CD4-positive, alpha-beta T cell treated with Interleukin-4 for 4 hours (primary cell): Measurements from ENCODE around the gene ZNF544.

Source experiments
- DNase-seq: peaks from one replicate; pipeline ENCODE4 v3.0.0-alpha.2; 2020

ZNF544 gene

DNA sequence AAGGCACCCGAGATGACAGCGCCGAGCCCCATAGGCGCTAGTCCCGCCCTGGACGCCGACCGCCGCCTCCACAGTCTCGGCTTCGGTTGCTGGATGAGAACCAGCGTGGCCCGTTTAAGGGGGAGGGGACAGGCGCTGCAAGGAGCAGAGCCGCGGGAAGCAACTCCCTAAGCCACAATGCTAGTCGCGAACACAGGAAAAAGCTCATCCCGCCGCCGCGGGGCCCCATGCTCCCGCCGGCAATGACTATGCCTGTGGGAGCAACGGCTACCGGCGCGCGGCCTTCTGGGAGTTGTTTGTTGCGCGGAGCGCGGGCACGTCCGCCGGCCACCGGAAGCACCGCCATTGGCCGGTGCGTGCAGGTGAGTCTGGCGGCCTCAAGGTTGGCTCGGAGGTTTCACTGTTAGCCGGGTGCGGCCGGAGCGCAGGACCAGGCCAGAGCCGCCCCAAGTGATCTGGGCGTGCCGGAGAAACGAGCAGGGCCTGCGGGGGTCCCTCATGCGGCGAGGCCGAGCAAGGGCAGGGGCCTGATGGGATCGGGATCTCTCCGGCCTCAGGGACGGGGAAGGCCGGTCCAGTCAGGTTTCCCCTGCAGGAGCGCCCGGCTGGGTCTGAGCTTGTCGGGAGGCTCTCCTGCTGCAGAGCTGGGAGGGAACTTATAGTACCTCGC is at the start of gene ZNF544:
TSS of gene ZNF544 (plus strand) at position 330 of the 670 bp plus-strand sequence. CDS start 15,110 bp downstream, outside the sequence.
- DNase-seq = peak; percentile 55

DNA sequence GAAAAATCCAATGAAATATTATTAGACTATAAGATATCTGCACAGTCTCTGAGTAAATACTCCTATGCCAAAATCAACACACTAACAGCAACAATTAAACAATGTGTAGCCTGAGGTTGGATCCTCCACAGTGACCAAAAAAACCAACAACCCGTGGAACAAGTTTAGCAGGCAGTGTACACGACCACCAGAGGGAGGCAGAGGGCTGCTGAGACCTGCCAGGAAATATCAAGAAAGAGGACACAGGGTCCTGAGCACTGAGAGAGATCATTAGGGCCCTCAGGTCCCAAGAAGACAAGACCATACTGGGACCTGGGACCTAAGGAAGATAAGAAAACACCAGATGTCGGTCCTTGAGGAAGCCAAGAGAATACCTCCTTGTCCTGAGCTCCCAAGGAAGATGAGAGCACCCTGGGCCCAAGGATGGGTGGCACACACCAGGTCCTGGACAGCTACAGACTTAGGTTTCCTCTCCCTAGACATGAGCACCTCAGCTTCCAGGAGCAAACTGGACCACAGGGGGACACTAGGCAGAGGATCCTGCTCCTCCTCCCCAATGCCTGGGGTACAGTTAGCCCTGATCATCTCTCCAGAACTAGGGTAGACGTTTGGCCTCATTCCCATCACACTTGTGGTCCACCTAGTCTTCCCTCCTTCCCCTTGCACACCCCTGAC is 46.7 kb upstream of the ZNF544 start:
- peak; percentile 53 for DNase-seq

DNA sequence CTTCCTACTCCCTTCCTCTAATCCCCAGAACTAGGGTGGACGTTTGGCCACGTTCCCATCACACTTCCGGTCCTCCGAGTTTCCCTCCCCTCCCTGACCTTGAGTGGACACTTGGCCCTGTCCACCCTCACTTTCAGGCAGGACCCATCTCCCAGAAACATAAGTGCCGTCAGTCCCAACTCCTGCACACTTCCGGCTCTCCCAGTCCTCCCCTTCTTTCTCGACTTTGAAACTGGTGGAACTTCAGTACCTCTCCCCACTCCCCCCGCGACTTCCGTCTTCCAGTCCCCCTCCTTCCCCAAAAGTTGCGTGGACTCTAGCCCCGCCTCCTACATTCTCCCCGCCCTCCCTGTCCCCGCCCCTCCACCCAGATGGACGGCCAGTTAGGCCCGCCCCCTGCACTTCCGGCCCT is 46.1 kb upstream of the ZNF544 start:
- peak; percentile 88 for DNase-seq

DNA sequence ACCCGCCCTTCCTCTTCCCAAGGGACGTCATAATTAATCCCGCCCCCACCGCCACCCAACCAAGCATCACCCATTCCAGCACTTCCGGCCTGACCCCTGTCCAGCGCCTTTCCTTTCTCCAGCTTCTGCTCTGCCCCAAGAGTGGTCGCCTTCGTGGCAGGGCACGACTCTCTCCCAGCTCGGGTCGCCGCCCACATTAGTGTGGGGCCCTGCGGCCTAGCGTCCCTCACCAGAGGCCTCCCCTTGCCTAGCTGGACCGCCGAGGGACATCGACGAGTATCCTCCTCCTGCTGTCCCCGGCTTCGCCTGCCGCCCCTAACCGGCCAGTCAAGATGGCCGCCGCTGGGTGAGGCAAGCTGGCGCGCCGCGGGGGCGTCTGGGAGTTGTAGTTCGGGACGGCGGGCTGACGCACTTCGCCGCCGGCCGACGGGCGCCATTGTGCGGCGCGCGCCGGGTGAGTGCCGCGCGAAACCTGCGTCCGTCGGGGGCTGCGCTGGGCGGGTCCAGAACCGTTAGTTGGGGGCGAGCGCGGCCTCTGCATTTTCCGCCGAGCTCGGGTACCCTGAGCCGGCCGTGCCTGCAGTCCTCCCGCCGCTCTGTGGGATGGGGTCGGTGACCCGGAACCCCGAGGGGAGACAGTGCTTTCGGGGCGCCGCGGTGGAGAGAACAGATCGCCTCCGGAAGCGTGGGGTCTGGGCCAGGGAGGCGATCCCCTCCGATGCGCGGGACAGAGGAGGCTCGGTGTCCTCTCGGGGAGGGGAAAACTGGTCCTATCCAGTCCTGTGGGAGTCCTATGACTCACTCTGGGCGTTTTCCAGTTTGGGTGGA is 45.5 kb upstream of the ZNF544 start, which contains the start of gene ZNF274:
TSS of gene ZNF274 (plus strand) at position 73 of the 828 bp plus-strand sequence. CDS start 905 bp downstream, outside the sequence.
- DNase-seq = peak; percentile 92

DNA sequence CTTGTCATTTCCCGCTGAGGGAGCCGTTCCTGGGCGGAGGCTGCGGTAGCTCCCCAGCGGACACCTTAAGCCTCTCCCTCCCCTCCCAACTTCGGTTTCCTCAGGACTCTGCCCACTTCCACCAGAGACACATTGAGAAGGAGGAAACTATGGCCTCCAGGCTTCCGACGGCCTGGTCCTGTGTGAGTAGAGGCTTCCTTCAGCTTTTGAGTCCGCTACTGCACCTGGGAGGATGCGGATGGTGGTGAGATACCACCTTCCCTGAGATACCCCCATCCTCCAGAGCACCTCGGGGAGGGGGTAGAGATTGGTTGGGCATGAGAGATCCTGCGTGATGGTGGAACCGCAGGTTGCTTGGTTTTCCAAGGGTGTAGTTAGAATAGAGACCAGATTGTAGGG is 44.9 kb upstream of the ZNF544 start:
- no peak for DNase-seq

DNA sequence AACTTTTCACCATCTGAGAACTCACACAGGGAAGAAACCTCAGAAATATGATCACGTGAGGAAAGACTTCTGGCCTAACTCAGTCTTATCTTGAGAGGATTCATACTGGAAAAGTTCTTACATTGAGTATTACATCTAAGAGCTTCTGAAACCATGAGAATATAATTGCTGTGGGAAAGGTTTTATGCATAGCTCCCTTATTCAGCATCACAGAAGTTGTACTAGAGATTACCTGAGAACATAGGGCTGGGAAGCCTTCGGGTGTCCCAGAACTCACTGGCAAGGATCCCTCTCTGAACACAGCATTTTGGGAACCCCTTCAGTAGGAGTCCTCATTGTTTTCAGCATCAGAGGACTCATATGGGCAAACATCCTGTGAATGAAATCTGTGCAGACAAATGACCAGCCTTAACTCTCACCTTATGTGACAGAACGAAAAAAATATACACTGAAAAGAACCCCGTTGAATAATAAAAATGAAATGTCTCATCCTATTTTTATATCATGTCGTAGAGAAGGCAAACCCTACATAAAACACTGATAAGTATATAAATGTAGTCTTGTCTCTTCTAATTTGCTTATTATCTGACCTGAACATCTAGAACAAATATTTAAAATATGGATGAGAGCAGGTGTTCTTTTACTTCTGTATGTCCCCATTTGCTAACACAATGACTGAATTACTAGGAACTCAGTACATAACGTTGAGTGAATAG is 31.7 kb upstream of the ZNF544 start:
- DNase-seq = no peak

DNA sequence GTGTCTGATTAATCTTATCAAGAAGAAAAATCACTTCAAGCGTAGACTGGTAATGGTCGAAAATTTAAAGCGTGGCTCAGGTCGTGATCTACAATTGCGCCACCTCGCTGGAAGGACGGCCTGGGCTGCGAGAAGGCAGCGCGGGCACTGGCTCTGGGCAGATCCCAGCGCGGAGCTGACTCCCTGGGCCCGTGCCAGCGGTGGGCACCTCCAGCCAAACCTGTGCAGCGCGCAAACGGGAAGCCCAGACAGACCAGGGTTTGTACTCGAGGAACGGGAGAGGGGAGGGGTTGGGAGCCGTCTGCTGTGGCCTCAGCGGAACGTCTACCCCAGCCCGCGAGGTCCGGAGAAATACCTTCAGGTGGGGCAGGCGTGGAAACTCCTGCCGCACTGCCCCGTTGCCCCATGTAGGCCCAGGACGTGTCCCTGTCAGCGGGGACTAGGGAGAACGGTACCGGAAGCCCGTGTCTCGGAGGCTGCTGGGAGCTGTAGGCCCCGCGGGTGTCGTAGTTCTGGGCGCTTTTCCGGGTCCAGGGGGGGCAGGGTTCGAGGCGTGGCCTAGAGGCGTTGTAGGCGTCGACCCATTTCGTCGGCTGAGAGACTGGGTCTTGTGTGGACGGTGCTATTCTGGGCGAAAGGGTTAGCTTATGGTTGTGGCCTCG is 24.8 kb upstream of the ZNF544 start:
- no peak for DNase-seq

DNA sequence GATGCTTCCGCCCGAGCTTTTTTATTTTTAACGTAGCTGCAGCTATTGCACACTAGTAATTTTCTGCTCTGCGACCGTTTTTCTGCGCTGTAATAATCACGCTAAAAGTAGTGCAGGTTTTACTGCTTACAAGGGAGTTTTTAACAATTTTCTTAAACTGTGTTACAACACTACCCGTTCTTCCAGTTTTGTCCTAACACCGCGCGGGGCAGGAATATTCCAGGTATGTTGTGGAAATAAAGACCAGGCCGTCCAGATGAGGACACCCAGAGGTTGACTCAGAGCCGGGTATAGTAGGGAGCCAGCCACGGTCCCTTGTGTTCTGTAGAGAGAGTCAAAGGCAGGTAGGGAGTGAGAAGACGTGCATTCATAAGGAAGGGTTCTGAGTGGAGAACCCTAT is 24.1 kb upstream of the ZNF544 start:
- DNase-seq = no peak

DNA sequence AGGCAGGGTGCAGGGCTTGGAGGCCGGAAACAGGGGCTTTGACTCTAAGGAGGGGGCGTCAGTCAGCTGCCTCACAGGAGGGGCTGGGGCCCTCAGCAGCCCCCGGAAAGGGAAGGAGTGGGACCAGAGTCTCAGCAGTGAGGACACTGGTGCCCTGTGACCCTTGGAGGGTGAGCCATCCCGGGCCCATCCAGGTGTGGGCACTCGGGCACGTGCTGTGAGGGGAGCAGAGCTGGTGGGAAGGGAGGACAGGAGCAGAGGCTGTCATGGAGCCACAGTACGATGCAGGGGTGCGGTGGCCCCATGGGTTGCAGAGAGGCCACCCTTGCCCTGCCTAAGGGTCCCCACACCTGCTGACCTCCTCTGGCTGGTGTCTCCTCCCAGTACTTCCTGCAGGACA is 19.1 kb upstream of the ZNF544 start:
- DNase-seq = no peak

DNA sequence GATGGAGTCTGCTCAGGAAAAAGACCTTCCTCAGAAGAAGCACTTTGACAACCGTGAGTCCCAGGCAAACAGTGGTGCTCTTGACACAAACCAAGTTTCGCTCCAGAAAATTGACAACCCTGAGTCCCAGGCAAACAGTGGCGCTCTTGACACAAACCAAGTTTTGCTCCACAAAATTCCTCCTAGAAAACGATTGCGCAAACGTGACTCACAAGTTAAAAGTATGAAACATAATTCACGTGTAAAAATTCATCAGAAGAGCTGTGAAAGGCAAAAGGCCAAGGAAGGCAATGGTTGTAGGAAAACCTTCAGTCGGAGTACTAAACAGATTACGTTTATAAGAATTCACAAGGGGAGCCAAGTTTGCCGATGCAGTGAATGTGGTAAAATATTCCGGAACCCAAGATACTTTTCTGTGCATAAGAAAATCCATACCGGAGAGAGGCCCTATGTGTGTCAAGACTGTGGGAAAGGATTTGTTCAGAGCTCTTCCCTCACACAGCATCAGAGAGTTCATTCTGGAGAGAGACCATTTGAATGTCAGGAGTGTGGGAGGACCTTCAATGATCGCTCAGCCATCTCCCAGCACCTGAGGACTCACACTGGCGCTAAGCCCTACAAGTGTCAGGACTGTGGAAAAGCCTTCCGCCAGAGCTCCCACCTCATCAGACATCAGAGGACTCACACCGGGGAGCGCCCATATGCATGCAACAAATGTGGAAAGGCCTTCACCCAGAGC is 16.2 kb upstream of the ZNF544 start:
- no peak for DNase-seq

DNA sequence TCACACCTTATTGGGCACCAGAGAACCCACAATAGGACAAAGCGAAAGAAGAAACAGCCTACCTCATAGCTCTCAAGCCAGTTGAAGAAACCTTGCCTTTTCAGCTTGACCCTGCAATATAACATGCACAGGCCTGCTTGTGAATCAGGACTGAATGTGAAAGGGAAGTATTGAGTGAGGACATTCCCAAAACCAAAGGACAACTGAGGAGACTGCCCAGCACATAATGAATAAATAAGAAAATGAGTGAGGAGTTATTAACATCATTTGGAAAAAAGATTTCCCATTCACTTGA is 15.7 kb upstream of the ZNF544 start:
- no peak for DNase-seq

DNA sequence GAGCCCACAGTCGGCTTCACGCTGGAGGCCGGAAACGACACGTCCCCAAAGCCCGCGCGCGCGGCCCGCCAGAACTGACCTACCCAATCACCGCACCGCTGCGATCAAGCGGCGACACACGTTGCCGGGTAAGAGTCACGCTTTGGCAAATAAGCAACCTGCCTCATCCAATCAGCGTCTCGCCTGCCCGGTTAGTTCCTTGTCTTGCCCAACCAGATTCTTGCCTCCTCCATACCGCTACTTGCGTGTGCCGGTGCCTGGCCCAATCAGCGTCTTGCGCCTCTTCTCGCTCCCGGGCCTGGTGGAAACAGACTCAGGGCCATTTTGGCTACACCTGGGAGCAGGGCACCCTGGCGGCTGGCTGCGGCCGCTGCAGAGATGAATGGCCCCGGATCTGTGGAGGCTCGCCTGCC is 11.6 kb upstream of the ZNF544 start:
- DNase-seq = no peak

DNA sequence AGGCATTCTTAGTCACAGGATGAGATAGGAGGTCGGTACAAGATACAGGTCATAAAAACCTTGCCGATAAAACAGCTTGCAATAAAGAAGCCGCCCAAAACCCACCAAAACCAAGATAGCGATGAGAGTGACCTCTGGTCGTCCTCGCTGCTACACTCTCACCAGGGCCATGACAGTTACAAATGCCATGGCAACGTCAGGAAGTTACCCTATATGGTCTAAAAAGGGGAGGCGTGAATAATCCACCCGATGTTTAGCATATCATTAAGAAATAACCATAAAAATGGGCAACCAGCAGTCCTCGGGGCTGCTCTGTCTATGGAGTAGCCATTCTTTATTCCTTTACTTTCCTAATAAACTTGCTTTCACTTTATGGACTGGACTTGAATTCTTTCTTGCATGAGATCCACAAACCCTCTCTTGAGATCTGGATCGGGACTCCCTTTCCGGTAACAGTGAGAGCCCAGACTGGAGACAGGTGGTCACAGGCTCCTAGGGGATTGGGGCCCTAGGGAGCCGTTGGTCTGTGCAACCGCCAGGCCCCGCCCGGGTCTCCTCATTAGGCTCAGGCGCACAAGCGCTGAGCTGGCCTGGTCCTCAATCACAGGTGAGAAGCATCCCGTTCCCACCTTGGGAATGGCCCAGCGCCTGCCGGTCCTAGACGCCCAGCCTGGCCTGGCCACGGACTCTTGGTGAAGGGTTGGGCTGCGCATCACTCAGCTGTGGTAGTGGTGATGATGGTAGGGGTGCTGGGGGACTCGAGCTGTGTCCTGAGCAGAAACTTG is 10.9 kb upstream of the ZNF544 start:
- DNase-seq = no peak

DNA sequence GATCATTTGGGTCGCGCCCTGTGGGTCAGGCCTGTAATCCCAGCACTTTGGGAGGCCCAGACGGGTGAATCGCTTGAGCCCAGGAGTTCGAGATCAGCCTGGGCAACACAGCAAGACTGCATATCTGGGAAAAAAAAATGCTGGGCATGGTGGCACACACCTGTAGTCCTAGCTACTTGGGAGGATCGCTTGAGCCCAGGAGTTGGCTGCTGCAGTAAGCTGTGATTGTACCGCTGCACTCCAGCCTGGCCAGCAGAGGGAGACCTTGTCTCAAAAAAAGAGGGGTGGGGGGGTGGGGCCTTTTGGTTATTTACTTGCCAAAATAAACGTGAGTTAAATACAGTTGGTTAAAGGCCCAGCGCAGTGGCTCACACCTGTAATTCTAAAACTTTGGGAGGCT is 9.8 kb upstream of the ZNF544 start:
- peak; percentile 41 for DNase-seq

DNA sequence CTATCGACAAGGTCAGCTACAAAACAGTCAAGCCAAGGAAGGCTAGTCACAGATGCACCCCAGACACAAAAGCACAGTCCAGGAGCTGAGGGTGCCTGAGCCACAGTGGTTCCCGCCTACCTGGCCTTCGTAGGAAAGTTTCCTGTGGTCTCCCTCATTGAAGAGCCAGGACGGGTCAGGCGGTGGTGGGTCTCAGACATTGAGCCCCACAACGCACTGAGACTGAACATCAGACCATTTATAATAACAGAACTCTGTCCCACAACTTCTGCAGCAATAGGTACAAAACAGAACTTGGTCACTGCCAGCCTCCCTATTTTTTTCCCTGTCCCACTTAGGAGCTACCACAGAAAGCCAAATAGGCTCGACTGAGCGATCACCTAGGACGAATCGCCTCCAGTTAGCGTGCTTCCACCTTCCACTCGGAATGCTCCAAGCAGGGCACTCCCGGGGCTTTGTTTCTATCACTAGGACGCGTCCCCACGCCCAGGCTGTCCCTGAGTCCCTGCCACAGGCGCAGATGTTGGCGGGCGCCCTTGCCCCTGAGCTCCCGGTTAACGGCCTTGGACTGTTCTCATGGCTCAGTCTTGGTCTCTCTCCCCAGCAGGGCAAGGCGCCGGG is 640 bp upstream of the ZNF544 start:
- DNase-seq = no peak

DNA sequence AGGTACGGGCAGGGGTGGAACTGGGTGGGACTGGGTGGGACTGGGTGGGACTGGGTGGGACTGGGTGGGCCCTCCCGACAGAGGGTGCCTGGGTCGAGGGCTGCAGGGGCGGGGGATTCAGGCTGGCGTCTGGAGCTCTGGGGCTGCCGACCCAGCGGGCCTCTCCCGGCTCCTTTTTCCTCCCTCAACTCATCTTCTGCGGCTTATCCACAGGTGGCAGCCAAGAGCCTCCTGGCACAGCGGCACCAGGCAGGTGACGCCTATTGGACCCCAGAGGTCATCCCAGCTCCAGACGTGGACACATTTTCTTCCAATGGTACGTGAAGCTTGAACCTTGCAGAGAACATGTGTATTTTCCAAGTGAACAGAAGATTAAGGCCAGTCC is 533 bp downstream of the ZNF544 start:
- DNase-seq = peak; percentile 6

DNA sequence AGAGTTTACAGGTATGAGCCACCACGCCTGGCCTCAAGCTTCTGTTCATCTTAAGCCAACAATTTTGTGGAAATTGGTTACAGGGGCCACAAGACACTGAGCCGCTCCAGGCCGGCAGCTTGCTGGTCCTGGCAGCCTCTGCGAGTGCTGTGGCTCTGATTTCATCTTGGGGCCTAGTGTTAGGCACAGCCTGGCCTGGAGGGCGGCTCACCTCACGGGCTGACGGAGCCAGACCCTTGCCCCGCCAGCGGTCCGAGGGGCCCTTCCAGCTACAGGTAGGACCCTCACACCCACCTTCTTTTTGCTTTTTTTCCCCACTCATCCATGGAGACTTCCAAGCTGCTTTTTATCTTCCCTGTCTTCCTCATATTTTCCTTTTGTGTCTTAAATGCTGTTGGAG is 8.6 kb downstream of the ZNF544 start:
- DNase-seq = no peak

DNA sequence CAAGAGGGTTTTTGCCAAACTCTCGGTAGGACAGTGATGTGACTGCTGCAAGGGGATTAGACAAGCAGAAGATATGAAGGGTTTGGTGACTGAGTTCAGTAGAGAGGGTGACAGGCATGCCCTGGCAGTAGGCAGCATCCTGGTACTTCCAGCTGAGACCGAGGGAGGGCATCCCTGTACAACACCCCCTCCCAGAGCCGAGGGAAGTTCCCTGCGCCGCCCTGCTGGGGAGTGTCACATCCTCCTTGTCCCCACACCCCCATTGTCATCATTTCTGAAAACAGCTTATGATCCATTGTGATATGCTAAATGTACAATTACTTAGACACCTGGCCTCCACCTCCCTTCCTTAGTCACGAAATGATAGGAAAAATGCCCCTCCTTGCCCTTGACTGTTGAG is 14.6 kb downstream of the ZNF544 start:
- DNase-seq = no peak

DNA sequence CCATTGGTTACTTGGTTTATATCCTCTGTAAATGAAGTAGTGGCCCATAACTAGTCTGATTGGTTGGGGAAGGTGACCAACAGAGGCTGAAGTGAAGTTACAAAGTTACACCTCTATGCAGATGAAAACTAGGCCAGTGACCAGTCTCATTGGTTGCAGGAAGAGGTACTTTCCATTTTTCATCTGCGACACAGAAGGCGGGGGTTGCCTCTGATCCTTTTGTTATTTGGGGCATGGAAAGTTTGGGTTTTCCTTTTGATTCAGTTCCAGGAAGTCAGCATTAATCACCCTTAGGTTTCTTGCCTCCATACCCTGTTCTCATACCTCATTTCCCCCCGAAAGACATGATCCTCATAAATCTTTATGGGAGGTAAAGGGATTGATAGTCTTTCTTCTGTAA is 20.2 kb downstream of the ZNF544 start:
- no peak for DNase-seq

DNA sequence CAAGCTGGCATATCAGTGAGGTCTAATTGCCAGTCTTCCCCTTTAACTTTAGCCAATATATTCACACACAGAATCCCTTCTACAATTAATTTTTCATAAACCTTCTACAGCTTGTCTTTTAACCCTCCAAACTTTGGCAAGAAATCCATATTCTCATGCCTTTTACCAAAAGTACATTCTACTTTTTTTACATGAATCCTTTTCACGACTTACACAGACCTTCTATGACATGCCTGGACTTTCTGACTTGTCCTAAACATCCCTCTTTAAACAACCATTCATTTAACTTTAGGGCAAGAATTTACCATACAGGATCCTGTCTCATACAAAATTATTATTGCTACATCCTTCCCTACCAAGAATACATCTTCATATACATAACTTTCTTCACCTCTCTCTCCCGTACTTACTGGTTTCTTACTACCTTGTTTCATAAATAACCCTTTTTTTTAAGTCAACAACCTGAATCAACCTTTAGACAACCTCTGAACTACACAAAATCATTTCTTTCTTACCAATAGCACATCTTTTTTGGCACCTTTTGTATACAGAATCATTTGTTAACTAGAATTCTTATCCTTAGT is 23.5 kb downstream of the ZNF544 start:
- no peak for DNase-seq
